Stimulated activated CD8-positive, alpha-beta memory T cell treated with anti-CD3 and anti-CD28 coated beads, Interleukin-7, amount 100 ng/mL, for 48 hours (primary cell): Measurements from ENCODE around the gene WDFY4.

Experiments used
- DNase-seq, 2 donors: peaks; one replicate each; pipeline ENCODE4 v3.0.0-alpha.2; 2020; ENCODE audit warnings: low read depth in 1 of 2; ENCODE audit errors: extremely low read depth in 1 of 2

The WDFY4 gene

GRCh38 chr10:48768144-48768766, 83.6 kb downstream of the WDFY4 start:
- no peak for DNase-seq

- no peak for DNase-seq
These were observed 84.3 kb downstream of the WDFY4 start for GRCh38 chr10:48768926-48769325.

- no peak for DNase-seq
These were observed 85.2 kb downstream of the WDFY4 start for GRCh38 chr10:48769706-48770435.

- no peak for DNase-seq
These were observed 86.0 kb downstream of the WDFY4 start for GRCh38 chr10:48770561-48771089.

- DNase-seq = no peak
These were observed 86.6 kb downstream of the WDFY4 start for GRCh38 chr10:48771234-48771633.

- DNase-seq = no peak
These were observed 87.4 kb downstream of the WDFY4 start for GRCh38 chr10:48772059-48772458.

GRCh38 chr10:48773580-48773979, 88.9 kb downstream of the WDFY4 start:
- no peak for DNase-seq

GRCh38 chr10:48774416-48775205, 89.9 kb downstream of the WDFY4 start:
- DNase-seq = no peak

- DNase-seq = no peak
These were observed 90.5 kb downstream of the WDFY4 start for GRCh38 chr10:48775206-48775517.

- DNase-seq = no peak
These were observed 91.4 kb downstream of the WDFY4 start for GRCh38 chr10:48776005-48776522.

- no peak for DNase-seq
These were observed 91.9 kb downstream of the WDFY4 start for GRCh38 chr10:48776528-48776927.

GRCh38 chr10:48777110-48777509, 92.4 kb downstream of the WDFY4 start:
- DNase-seq = no peak

GRCh38 chr10:48778193-48778857, 93.7 kb downstream of the WDFY4 start:
- DNase-seq = no peak

GRCh38 chr10:48779077-48779476, 94.4 kb downstream of the WDFY4 start:
- DNase-seq = no peak

GRCh38 chr10:48779546-48780152, 95.0 kb downstream of the WDFY4 start:
- no peak for DNase-seq

GRCh38 chr10:48780341-48780740, 95.7 kb downstream of the WDFY4 start:
- no peak for DNase-seq

GRCh38 chr10:48782386-48782785, 97.7 kb downstream of the WDFY4 start:
- DNase-seq = no peak

GRCh38 chr10:48784031-48784430, 99.4 kb downstream of the WDFY4 start:
- DNase-seq = no peak

GRCh38 chr10:48785796-48786195, 101.1 kb downstream of the WDFY4 start:
- no peak for DNase-seq

- no peak for DNase-seq
These were observed 102.1 kb downstream of the WDFY4 start for GRCh38 chr10:48786606-48787282.
